ENCODE results near the gene FAH.
"Not testable (repeated sequence)": the region's sequence is repeated elsewhere in the genome, so short reads cannot be mapped to it uniquely, and the experiment has no call there.

Gene FAH

DNA sequence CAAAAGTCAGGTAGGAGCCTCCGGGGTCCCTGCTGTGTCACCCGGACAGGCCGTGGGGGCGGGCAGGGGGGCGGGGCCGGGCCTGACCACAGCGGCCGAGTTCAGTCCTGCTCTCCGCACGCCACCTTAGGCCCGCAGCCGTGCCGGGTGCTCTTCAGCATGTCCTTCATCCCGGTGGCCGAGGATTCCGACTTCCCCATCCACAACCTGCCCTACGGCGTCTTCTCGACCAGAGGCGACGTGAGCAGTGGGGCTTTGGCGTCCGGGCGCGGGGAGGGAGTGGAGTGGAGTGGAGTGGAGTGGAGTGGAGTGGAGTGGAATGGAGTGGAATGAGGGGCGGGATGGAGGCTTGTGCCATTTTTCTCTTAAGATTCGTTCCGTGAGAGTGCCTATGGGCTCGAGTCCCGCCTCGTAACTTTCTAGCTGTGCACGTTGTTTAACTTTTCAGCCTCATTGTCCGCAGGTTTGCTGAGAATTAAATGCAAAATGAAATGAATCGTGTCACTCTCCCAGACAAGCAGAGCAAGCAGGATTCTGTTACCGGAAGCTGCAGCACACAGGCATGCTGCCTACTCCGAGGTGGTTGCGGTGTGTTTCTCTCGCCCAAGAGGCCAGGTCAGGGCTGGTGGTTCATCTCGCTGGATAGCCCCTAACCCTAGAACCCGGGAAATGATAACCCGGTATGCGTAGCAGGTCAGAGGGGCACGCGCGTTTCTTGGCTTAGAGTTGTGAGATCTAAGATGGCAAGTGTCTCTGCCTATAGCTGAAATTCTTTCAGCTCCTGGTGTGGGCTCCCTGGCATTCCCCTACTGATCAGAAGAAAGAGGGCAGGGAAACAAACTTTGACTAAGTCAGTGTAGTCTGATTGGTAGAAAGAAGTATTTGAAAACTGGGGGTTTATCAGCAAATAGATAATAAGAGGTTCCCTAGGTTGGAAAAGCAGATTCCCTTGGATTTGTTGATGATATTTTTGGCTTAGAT lies at the start of gene FAH:
TSS of gene FAH (plus strand) at position 104 of the 981 bp plus-strand sequence. CDS start at position 160, 56 bp downstream.
- peak; percentile 57 for DNase-seq

DNA sequence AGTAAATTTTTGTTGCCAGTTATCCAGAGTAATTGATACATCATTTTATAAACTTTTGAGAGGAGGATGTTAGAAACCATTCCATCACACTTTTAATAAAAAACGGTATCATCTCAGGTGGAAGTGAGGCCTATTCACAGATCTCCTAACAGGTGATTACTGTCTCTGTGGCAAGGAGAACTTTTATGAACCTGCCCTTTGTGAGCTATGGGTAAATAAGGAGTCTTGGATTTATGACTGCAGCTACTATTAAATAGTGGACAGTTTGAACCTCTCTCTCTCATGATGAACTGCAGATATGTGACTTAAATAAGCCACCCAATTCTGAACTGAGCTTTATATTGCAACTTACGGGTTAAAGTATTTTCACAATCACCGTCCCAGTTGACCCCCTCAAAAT lies 47.6 kb upstream of the FAH start:
- DNase-seq, result no peak

DNA sequence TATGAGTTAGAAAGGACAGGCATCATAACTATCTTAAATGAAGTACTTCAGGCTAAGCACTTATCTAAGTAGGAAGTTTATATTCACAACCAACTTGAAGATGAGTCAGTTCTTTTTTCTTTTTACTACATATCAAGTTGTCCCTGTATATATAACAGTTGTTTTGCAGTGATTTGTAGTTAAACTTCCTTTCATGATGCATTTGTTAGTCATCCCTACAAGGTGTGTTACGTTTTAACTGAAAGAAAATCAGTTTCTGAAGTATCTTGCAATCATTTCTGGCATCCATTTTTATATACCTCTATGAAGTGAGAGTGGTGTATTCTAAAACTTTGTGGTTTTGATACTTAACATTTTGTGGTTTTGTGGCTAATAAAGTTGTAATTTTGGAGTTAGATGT lies 47.2 kb upstream of the FAH start:
- no peak for DNase-seq

DNA sequence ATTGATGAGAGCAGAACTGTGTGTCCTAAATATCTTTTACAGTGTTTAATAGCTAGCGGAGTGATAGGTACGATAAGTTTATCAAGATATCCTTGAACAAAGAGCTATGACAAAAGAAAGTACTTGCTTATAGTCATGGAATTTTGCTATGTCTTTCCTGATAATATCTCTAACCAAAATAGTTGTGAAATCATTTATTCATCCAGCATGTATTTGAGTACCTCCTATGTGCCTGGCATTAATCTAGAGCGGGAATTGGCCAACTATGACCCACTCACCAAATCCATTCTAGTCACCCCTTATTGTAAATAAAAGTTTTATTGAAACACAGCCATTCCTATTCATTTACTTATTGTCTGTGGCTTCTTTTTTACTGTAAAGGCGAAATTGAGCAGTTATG lies 46.7 kb upstream of the FAH start:
- no peak for DNase-seq

DNA sequence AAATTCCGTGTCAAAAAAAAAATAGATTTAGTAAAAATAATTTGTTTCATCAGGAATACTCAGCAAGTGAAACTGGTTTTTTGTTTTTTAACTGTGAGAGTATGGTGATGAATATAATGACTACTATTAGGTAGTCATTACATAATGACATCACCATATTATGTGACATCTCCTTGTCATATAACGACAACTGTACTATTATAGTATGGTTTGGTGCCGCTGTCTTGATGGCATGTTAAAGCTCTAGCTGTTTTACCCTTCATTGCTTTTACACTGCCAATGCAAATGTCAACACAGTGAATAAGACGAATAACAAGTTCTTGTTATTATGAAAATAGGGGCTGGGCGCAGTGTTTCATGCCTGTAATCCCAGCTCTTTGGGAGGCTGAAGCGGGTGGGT lies 45.6 kb upstream of the FAH start:
- DNase-seq, result no peak

DNA sequence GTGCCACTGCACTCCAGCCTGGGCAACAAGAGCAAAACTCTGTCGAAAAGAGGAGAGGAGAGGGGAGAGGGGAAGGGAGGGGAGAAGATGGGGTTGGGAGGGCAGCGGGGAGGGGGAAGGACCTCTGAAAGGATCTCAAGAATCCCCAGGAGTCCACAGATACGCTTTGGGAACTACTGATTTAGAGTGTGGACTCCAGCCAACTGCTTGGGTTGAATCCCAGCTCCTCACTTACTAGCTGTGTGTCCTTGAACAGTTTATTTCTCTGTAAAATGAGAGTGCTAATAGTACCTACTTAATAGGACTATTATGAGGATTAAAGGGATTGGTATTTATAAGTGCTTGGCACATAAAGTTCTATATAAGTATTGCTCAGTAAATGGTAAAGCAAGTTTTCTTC lies 45.0 kb upstream of the FAH start:
- no peak for DNase-seq

DNA sequence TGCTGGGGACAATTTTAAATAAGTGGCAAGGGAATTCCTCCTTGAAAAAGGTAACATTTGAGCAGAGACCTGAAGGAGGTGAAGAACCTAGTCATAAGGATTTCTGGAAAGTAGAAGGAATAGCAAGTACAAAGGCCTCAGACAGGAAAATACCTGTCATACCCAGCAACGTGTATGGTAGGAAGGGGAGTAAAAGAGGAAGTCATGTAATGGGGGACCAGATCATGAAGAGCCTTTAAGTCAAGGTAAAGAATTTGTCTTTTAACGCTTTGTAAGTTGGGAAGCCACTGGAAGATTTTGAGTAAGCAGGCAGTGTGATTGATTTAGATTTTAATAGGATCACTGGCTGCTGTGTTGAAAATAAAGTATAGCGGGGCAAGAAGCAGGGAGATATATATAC lies 43.4 kb upstream of the FAH start:
- no peak for DNase-seq

DNA sequence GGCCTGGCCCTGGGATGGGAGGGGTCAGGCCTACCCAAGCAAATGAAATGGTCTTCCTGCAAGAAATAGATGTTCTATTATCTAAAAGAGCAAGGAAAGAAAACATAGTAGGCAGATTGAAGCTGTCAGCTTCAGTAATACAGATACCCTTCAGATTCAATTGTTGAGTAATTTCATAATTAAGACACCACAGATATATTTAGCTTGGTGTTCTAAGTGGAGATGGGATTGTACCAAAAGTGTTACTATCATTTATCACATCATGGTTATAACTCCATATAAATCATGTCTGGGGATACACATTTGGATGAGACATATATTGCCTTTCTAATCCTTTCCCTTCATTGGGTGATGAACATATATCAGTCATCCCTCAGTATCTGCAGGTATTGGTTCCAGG lies 41.9 kb upstream of the FAH start:
- no peak for DNase-seq

DNA sequence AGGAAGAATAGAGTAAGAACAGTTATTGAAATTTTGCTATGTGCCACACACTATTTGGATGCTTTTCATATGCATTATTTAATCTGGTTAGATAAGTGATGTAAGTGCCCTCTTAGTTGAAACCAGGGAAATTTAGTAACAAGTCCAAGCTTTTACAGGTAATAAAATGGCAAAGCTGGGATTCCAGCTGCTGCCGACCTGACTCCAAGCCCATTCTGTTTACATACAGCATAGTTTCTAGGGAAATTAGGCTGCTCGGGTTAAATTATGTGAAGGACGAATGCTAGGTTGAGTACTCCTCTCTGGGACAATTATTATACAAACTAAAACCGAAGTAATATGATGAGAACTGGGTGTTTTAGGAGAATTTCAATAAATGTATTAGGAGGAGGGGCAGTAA lies 38.7 kb upstream of the FAH start:
- no peak for DNase-seq

DNA sequence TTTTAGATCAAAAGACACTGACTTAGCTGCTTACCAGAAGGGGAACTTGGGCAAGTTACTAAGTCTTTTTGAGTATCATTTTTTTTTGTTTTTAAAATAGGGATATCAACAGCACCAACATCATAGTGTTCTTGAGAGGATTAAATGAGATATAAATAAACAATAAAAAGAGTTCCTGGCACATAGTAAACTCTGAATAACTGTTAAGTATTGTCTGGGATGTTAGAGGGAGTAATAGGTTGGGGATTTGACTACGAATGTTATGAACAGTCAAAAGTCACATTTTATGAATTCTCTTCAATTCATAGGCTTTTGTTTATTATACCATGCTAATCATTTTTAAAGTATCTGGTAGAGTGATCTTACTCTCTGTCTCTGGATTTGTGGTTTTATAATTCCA lies 37.8 kb upstream of the FAH start:
- no peak for DNase-seq

DNA sequence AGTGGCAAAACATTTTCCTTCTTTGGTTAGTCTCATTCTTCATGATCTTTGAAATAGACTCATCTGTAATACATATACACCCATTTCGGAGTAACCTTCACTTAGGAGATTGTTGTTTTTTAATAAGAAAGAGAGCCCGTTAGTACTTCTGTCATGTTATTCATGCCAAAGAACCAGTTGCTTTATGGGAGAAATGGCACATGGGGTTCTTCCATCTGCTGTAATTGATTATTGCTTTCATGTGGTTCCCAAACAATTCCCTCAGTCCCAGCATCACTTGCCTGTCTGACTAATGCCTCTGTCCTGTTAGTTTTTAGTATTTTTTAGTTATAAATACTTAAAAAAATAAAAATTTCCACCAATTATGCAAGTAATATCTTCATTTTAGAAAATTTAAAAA lies 33.8 kb upstream of the FAH start:
- DNase-seq, result no peak

DNA sequence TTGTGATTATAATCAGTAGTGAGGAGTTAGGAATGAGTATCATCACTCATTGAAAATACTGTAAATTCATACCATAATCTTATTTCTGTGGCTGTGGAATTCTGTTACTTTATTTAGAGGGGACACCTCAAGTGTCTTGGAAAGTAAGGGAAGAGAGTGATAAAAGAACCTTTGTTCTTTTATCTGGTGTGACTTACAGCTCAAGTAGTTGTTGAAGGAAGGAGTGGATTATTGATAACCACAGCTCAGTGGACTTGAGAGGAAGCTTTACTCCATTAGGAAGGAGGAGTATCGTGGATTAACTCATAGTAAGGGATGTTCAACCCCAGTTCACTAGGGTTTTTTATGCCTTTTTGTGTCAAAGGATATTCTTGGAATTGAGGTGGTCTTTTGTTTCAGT lies 32.2 kb upstream of the FAH start:
- DNase-seq, result no peak

DNA sequence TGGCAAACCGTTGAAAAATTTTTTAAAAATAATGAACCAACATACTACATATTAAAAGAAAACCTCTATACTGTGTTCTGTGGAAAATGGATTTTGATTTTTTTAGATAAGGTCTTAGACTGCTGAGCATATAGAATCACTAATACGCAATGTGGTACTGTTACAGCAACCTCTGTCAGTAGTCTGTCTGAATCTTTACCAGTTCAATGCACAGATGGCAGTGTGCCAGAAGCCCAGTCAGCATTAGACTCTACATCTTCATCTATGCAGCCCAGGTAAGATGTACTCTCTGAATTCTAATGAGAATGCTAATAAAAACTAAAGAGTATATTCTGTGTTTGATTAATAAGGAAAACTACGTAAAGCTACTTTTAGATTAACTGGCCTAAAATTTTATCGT lies 31.3 kb upstream of the FAH start:
- DNase-seq, result peak; percentile 3

DNA sequence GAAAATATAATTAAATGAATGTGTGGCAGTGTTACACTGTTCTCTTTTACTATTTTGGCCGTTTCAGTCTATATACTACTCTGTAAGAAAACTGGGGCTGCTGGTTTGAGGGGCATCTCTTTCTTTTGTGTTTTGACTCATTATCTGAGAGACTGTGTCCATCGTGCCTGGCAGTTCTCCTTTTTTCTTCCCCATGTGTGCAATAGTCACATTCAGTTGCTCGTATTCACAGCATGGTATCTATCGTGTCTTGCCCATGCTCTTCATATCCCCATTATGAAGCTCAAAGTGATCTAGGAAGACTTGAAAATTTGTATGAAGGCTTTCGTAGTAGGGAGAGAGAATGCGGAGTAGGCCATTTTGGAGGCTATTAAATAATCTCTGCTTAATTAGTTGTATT lies 29.8 kb upstream of the FAH start:
- DNase-seq, result no peak

DNA sequence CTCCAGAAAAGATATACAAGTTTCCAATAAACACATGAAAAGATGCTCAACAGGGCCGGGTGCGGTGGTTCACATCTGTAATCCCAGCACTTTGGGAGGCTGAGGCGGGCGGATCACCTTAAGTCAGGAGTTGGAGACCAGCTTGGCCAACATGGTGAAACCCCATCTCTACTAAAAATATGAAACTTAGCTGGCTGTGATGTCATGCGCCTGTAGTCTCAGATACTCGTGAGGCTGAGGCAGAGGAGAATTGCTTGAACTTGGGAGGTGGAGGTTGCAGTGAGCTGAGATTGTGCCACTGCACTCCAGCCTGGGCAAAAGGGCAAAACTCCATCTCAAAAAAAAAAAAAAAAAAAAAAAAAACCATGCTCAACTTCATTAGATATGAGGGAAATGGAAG lies 25.5 kb upstream of the FAH start:
- not testable (repeated sequence) for DNase-seq

DNA sequence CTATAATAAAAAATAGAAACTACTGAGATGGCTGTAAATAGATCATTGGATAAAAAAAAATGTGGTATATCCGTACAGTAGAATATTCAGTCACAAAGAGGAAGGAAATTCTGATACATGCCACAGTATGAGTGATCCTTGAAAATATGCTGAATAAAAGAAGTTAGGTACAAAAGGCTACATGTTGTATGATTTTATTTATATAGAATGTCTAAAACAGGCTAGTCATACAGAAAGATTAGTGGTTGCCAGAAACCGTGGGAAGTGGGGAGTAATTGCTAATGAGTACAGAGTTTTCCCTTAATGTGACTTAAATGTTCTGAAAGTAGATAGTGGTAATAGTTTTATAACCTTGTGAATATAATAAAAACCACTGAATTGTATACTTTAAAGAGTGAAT lies 24.9 kb upstream of the FAH start:
- DNase-seq, result no peak

DNA sequence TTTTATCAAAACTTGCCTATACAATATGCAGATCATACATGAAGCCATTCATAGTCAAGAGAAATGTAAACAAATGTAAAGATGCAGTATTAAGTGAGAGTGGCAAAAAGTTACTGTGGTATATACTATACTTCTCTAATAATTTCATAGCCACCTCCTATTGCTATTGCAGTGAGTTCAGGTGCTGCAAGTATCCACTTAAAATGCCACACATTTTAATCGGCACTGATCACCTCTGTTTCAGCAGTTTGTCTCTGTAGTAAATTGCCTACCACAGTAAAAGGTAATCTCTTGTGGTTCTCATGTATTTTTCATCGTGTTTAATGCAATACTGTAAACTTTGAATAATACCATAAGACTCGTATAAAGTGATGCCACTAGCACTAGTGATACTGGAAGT lies 20.4 kb upstream of the FAH start:
- DNase-seq, result no peak

DNA sequence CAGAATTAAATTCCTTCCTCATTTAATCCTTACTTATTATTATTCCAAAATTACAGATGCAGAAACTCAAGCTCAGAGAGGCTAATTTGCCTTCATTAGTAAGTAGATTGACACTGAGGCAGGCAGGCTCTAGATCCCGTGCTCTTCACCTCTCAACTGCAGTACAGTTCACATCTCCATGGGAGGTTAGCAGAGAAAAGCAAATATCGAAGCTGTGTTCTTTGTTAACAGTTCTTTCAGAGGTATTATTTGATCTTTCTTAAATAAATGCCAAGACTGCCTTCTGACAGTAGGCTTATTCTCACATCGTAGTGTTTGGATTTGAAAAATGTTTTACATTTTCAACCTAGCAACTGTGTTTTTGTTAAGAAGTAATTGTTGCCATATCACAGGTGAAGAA lies 15.9 kb upstream of the FAH start:
- no peak for DNase-seq

DNA sequence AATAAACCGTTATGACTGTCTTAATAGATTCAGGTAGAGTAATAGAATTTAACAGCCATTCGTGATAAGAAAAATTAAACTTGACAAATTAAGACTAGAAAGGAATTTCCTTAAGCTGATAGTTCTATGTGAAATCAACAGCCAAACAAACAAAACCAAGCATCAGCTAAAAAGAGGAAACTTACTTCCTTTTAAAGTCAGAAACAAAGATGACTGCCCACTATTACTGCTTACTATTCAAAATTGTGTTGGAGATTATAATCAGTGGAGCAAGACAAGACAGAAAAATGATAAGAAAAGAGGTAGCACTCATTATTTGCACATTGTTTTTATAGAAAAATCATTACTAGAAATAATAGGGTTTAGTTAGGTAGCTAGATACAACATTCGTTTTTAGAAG lies 13.8 kb upstream of the FAH start:
- no peak for DNase-seq

DNA sequence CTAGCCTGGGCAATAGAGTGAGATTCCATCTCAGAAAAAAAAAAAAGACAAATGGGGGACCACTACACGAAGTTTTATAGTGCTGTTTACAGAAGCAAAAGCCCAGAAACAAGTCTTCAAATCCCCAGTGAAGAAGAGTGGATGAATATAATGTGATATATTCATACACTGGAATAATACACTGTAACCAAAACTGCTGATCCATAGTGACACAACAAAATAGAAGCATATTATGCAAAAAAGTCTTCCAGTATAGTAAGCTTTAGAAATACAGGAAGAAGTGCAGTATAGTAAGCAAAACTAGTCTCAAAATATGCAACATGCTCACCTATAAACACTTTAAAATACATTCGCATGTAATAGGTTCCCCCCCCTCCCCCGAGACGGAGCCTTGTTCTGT lies 11.9 kb upstream of the FAH start:
- no peak for DNase-seq

DNA sequence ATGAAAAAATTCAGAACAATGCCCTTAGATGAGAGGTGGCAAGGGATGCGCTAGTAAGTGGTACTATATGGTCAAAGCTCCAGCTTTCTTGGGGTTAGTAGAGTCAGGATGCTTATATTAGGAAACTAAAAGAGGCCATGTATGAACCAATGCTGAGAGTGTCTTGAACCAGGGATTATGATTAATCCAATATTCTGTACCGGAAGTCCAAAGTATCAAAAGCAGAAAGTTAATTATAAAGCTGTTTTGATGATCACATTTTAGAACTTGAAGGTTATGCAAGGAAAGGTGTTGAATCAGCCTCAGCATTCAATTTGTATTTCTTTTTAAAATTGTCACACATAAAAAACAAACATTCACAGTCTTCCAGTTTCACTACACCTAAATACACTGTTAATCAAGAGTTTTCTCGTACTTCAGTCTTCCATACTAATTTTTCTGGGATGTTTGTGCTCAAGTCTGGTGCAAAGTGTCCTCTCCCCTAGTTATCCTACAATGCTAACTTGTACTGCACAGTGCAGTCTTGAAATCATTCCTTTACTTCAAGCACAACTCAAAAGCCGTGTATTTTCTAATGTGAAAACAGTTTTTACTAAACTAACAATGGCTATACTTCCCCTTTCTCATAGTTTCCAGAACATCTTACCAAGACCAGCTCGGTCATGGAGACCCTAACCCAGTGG lies 10.7 kb upstream of the FAH start:
- no peak for DNase-seq

DNA sequence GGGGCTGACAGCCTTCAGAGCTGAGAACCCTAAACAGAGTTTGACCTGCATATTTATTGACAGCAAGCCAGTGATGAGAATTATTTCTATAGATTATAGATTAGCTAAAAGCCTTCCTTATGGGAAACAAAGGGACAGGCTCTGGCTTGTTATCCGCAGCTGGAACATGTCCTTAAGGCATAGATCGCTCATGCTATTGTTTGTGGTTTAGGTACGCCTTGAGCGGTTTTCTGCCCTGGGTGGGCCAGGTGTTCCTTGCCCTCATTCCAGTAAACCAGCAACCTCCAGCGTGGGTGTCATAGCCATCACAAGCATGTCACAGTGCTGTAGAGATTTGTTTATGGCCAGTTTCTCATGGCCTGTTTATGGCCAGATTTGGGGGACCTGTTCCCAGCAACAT lies 10.2 kb upstream of the FAH start:
- DNase-seq, result no peak

DNA sequence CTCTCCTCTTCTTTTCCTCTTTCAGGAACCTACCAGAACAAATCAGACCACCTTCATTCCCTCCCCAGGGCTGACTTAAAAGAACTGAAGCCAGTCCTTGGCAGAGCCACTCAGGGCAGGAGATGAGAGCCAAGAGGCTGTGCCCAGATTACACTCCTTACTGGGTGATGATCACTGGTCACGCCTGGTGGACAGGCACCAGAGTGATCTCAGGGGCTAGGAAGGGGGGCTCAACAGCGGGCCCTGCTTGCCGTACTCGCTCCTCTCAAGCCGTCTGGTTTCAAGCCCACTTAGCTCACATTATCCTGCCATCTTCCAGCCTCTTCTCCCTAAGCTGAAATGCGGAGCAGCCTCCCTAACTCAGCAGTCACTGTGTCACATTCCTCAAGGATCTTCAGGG lies 1.7 kb upstream of the FAH start:
- DNase-seq, result no peak

DNA sequence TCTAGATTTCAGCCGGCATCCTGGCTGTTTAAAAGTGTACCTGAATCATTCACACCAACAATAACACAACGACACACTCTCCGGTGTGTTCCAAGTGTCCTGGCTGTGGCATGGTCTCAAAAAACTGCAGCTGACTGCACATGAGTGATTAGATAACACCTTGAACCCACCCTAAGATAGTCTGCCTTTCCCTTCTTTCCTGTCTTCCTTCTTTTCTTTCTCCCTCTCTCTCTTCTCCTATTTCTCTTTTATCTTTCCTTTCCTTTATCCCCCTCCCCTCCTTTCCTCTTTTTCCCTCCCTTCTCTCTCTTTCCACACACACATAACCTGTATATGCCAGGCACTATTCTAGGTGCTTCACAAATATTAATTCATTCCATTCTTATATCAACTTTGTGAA lies 1.2 kb upstream of the FAH start:
- DNase-seq, result no peak

Measured in CD4-positive, alpha-beta T cell treated with Interleukin-17A for 4 hours (primary cell).